Suprapubic skin (tissue), 4 donors: ENCODE data around the gene HOXC5. TPM values are rescaled to one million over a fixed set of nuclear protein-coding genes. Genes with fewer than 3 reads are reported as not detected.

Experiments used
- DNase-seq, 2 donors: peaks; one replicate each; pipeline ENCODE4 v3.0.0-alpha.2; 2019; ENCODE audit warnings: low spot score in 2 of 2
- H3K27ac ChIP-seq: fragments of 200-600 bp; sonication (generic); one replicate; pipeline ENCODE4 v1.5.1; 2019
- H3K27me3 ChIP-seq: fragments of 200-600 bp; sonication (generic); one replicate; pipeline ENCODE4 v1.5.1; 2019
- H3K36me3 ChIP-seq: fragments of 200-600 bp; sonication (generic); one replicate; pipeline ENCODE4 v1.5.1; 2019
- H3K4me1 ChIP-seq: fragments of 200-600 bp; sonication (generic); one replicate; pipeline ENCODE4 v1.5.1; 2019
- H3K4me3 ChIP-seq: fragments of 200-600 bp; sonication (generic); one replicate; pipeline ENCODE4 v1.5.1; 2019; ENCODE audit warnings: mild to moderate bottlenecking
- H3K9me3 ChIP-seq: fragments of 200-600 bp; sonication (generic); one replicate; pipeline ENCODE4 v1.5.1; 2019
- CTCF ChIP-seq, 2 donors: fragments of 200-600 bp in 1 of 2; fragments of 450-650 bp in 1 of 2; sonication (generic) in 1 of 2; IDR thresholded peaks; one replicate each; pipeline ENCODE4 v1.5.1; 2016 to 2019; ENCODE audit warnings: antibody characterized with exemption in 2 of 2, mild to moderate bottlenecking in 1 of 2, moderate library complexity in 1 of 2
- EP300 ChIP-seq: sonication (generic); formaldehyde crosslinking; IDR thresholded peaks from one replicate; pipeline ENCODE4 v1.6.1; 2017; ENCODE audit warnings: antibody characterized with exemption
- POLR2A ChIP-seq, 2 donors: fragments of 450-650 bp; IDR thresholded peaks; one replicate each; pipeline ENCODE4 v1.6.1; 2017; ENCODE audit warnings: antibody characterized with exemption in 2 of 2, mild to moderate bottlenecking in 2 of 2, moderate library complexity in 2 of 2
- POLR2AphosphoS5 ChIP-seq, 3 donors: sonication (generic); formaldehyde crosslinking; IDR thresholded peaks; one replicate each; pipeline ENCODE4 v1.6.1; 2017; ENCODE audit warnings: antibody characterized with exemption in 3 of 3
- WGBS: methylation state at CpG from one replicate; pipeline ENCODE4 v1.1.5; 2018; 5-methylcytosine and 5-hydroxymethylcytosine counted together
- total RNA-seq, 4 donors: library from RNA; depleted of rRNA; stranded (reverse); fragments of >200 nt; gene quantifications; one replicate each; pipeline ENCODE4 v1.1.0, GENCODE V29; 2016

HOXC5 gene
- total RNA-seq, 4 donors from 2014 or later: 0.26 to 3.5 (median 0.49) TPM; not detected in 1

DNA sequence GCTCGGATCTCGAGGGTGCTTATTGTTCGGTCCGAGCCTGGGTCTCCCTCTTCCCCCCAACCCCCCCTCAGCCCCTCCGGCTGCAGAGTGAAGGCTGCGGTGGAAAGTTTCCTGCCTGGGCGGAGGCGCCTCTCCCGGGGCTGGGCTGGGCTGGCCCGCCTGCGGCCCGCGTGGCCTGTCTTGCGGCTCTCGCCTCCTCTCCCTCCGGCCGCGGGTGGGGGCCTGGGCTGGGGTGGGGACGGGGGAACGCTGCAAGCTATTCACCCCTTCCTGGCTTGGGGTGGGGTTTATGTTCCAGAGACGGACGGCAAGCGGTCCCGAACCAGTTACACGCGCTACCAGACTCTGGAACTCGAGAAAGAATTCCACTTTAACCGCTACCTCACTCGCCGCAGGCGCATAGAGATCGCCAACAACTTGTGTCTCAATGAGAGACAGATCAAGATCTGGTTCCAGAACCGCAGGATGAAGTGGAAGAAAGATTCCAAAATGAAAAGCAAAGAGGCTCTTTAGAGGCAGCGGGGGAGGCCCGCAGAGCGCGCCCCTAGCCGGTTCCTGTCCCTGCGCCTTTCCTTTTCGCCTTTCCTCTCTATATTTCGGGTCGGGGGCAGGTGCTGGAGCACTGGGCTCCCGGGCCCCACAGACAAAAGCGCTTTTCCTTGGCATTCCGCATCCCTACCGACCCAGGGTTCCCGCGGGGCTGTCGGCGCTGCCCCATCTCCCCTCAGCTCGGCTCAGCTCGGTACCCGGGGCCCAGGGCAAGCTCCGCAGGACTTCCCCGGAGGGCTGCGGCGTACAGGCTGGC lies 1.3 kb downstream of the HOXC5 start:
- no peaks in the 10 kb centered on the region for H3K36me3 ChIP-seq
- H3K4me1 ChIP-seq: peaks cover 87% of the 10 kb centered on the region
- H3K9me3 ChIP-seq: no peaks in the 10 kb centered on the region
- peak overlapping the region; percentile 47 for H3K27ac ChIP-seq
- peak overlapping the region; percentile 51 for H3K4me3 ChIP-seq
- peak in 1 of 2 donors; percentile 79 for DNase-seq
- WGBS: 39% methylated on average over 26 of the region's 57 CpGs
- TF ChIP-seq POLR2A (IDR thresholded peaks at IDR 0.05) (no peak), EP300 (no peak), POLR2AphosphoS5 (IDR thresholded peaks at IDR 0.05) (no peak), CTCF (IDR thresholded peaks at IDR 0.05) (no peak)
- H3K27me3 ChIP-seq: peaks cover 38% of the 10 kb centered on the region

GRCh38 chr12:54034785-54035310 lies 2.0 kb downstream of the HOXC5 start:
- 64% methylated on average over 10 of the region's 22 CpGs for WGBS
- TF ChIP-seq EP300 (no peak), POLR2A (IDR thresholded peaks at IDR 0.05) (no peak), POLR2AphosphoS5 (IDR thresholded peaks at IDR 0.05) (no peak), CTCF (IDR thresholded peaks at IDR 0.05) (no peak)
- peaks cover 38% of the 10 kb centered on the region for H3K27me3 ChIP-seq
- H3K27ac ChIP-seq: peak overlapping the region; percentile 47
- peak in 1 of 2 donors; percentile 77 for DNase-seq
- H3K9me3 ChIP-seq: no peaks in the 10 kb centered on the region
- H3K36me3 ChIP-seq: no peaks in the 10 kb centered on the region
- H3K4me1 ChIP-seq: peaks cover 85% of the 10 kb centered on the region
- H3K4me3 ChIP-seq: peak overlapping the region; percentile 51

DNA sequence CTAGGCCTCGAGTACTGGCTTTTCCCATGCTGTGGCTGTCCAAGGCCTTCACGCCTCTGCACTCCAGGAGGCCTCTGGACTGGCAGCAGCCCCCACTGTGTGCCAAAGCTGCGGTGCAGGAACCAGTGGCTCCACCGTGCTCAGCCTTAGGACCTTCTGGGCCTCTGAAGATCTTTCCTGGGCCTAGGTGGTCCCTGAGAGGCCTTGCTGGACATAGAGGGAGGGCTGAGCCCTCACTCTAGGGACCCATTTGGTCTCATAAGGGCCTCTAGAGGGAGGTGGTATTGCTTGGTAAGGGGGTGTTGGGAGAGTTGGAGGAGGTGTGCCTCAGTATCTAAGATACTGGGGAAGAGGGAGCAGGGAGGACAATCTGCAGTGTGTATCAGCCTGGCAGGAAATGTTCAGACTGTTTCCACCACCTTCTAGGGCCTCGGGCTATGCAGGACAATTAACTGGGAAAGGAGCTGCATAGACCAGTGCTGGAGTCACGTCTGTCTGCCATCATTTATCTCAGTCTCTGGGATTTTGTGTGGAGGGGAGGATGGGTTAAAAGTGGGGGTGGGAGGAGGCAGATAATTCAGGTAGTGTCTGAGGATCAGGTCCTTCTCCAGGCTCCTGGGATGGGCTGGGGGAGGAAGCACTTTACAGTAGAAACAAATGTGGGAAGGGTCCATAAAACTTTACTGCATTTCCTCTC lies 2.9 kb downstream of the HOXC5 start:
- no peak for TF ChIP-seq POLR2A (IDR thresholded peaks at IDR 0.05)
- no peak for TF ChIP-seq EP300
- TF ChIP-seq CTCF (IDR thresholded peaks at IDR 0.05): no peak
- TF ChIP-seq POLR2AphosphoS5 (IDR thresholded peaks at IDR 0.05): no peak
- DNase-seq: no peak
- peaks cover 32% of the 10 kb centered on the region for H3K27me3 ChIP-seq
- H3K4me1 ChIP-seq: peaks cover 87% of the 10 kb centered on the region
- H3K9me3 ChIP-seq: no peaks in the 10 kb centered on the region
- no peaks in the 10 kb centered on the region for H3K36me3 ChIP-seq
- WGBS: 51% methylated on average over 2 of the region's 6 CpGs
- H3K27ac ChIP-seq: peak overlapping the region; percentile 9
- no peak overlapping the region for H3K4me3 ChIP-seq

GRCh38 chr12:54036620-54037359 lies 3.9 kb downstream of the HOXC5 start:
- Histone ChIP-seq H3K9me3 (no peaks in the 10 kb centered on the region), H3K4me1 (peaks cover 82% of the 10 kb centered on the region), H3K36me3 (no peaks in the 10 kb centered on the region), H3K27ac (peak overlapping the region; percentile 37), H3K27me3 (peaks cover 23% of the 10 kb centered on the region), H3K4me3 (no peak overlapping the region)
- DNase-seq: peak in 1 of 2 donors; percentile 78
- TF ChIP-seq CTCF (IDR thresholded peaks at IDR 0.05) (peak in 1 of 2 donors; percentile 29), EP300 (no peak)
- WGBS: 53% methylated on average over 11 of the region's 14 CpGs
